HL-60/S4 treated with retinoic acid at 250 ng/mL for 4 days and 3 days (cell line): Measurements from ENCODE around the gene LRP11.
"Not testable (repeated sequence)": the region's sequence is repeated elsewhere in the genome, so short reads cannot be mapped to it uniquely, and the experiment has no call there.

Experiments used
- in situ Hi-C: fragments of 300-500 bp; cut with MboI; formaldehyde crosslinking; loops from 2 replicates; pipeline ENCODE4 v1.7.0; 2022; ENCODE audit warnings: low sequenced_read_pairs

Gene LRP11

DNA sequence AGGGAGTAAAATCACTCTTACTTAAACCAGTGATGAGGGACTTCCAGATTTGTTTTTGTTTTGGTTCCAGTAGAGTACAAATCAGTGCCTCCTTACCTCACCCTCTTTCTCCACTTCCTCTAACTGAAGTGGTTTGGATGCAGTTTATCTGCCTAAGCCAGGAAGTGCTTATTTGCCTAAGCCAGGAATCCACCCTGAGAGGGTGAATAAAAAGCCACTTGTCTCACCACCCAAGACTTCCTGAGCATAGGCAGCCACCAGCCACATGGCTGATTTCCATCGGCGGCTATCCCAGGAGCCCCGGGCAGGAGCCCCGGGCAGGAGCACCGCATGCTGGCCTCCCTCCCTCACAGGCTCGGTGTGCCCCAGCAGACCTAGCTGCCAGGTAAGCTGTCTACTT, 12.0 kb downstream of the LRP11 start:
- in situ Hi-C loops = no loop called here

DNA sequence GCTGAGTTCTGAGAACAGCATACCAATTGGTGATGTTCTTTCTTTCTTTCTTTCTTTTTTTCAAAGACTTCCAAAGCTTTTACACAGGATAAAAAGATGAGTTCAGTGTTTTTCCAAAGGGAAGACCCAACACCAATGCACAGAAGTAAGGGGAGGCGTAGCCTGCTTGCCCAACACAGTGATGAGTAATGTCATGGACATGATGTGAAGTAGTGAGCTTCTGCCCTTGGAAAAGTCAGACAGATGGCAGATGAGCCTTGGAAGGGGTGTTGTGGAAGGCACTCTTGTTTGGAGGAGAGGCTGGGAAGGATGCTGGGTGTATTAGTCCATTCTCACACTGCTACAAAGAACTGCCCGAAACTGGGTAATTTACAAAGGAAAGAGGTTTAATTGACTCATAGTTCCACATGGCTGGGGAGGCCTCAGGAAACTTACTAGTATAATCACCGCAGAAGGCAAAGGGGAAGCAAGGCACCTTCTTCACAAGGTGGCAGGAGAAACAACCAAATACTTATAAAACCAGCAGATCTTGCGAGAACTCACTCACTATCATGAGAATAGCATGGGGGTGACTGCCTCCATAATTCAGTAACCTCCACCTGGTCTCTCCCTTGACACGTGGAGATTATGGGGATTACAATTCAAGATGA, 12.6 kb downstream of the LRP11 start:
- in situ Hi-C loops = no loop called here

DNA sequence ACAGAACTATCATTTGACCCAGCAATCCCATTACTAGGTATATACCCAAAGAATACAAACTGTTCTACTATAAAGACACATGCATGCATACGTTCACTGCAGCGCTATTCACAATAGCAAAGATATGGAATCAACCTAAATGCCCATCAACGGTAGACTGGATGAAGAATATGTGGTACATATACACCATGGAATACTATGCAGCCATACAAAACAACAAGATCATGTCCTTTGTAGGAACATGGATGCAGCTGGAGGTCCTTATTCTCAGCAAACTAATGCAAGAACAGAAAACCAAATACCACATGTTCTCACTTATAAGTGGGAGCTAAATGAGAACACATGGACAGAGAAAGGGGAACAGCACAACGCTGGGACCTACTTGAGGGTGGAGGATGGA, 15.8 kb downstream of the LRP11 start:
- in situ Hi-C loops = not testable (repeated sequence)

DNA sequence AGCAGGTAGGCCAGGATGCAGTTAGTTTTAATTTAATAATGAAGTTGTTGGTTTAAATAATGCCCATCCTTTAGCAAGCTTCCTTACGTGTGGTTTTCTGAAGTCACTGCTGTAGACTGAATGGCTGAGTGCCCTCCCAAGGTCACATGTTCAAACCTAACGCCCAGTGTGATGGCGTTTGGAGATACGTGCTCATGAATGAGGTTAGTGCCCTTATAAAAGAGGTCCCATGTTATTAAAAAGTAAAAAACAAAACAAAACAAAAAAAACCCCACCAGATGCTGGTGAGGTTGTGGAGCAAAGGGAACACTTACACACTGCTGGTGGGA, 16.3 kb downstream of the LRP11 start:
- in situ Hi-C loops = no loop called here

DNA sequence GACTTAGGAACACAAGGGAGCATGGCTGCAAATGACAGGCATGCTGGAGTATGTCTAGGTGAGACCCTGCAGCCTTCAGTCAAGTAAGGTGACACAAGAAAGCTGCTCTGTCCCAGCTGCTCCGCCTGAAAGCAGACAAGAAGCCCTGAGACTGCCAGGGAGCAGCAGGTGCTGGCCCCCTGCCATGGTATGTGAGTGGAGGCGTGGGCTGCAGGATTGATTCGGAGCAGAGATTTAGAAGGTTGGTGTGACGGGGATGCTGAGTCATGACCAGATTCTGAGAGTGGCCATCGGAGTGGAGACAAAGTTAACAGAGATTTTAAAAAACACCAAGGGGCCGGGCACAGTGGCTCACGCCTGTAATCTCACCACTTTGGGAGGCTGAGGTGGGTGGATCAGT, 17.8 kb downstream of the LRP11 start:
- in situ Hi-C loops = no loop called here

DNA sequence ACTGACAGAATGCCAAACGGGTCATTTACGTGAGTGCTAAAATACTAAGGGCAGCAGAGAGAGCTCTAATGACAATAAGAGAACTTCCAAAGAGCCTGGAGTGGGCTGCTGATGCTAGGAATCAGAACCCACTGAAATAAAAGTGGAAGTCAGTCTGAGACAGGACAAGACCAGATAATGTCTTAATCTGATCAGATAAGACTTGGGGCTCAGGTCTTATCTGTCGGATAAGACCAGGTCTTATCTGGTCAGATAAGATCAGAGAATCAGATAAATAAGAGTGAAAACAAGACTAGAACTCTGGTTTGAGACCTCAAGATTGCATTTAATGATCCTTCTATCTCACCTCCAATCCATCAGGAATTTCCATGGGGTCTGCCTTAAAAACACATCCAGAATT, 18.6 kb downstream of the LRP11 start:
- in situ Hi-C loops = no loop called here

DNA sequence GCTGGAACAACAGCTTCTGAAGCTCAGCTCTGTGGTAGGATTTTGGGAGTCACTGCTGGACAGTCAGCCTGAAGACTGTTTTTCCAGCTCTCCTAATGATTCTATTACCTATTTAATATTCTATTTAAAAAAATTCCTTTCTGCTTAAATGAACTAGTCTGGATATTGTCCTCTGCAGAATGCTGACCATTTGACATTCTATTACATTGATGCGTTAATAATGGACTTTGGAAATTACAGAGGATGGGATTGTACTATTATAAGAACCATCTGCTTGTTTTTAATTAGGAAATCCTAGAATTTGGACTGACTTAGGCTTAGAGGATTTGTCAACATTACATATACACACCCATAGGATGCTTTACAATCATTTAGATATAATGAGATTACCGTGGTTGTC, 19.7 kb downstream of the LRP11 start:
- in situ Hi-C loops = no loop called here

DNA sequence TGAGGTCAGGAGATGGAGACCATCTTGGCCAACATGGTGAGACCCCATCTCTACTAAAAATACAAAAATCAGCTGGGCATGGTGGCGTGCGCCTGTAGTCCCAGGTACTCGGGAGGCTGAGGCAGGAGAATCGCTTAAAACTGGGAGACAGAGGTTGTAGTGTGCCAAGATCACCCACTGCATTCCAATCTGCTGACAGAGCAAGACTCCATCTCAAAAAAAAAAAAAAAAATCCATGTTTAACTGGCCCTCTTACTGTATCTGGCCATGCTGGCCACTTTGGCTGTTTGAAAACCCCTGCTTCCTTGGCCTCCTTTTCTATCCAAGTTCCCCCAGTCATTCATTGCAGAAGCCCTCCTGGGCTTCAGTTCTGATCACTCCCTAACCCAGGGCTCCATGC, 20.1 kb downstream of the LRP11 start:
- in situ Hi-C loops = not testable (repeated sequence)

DNA sequence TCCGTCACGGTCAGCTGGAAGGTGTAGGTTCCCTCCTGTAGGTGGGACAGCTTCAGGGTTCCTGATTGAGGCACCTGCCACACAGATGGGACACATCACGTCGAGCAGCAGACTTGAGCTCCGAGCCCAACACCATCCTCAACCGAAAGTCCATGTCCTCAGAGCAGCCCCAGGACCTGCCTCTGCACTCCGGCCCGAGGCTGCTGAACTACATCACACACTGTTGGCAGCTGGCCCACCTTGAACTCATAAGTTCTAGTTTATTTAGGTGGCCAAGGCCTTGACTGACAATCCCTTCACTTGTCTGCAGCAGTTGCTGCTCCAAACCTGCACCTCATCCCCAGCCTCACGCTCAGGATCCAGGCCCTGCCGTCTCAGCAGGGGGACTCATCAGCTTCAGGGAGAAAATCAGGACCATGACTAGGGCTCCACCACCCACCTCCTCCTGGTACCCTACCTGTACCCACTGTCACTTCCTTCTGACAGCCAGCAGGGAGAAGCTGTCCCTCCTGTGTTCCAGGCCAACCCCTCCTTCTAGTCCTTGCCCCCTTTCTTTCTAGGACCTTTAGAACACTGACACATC, 21.0 kb downstream of the LRP11 start:
- in situ Hi-C loops = no loop called here

DNA sequence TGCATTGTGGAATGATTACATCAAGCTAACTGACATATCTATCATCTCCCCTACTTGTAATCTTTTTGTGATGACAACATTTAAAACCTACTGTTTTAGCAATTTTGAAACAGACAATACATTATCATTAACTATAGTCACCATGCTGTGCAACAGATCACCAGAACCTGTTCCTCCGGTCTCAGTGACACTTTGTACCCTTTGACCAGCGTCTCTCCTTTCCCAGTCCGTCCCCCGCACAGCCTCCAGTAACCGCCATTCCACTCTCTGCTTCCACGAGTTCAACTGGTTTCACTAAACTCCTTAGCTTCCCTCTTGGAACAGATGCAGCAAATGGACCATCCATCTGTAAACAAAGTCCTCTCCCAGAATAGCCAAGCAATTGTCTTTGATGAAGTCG, 21.8 kb downstream of the LRP11 start:
- in situ Hi-C loops = no loop called here

DNA sequence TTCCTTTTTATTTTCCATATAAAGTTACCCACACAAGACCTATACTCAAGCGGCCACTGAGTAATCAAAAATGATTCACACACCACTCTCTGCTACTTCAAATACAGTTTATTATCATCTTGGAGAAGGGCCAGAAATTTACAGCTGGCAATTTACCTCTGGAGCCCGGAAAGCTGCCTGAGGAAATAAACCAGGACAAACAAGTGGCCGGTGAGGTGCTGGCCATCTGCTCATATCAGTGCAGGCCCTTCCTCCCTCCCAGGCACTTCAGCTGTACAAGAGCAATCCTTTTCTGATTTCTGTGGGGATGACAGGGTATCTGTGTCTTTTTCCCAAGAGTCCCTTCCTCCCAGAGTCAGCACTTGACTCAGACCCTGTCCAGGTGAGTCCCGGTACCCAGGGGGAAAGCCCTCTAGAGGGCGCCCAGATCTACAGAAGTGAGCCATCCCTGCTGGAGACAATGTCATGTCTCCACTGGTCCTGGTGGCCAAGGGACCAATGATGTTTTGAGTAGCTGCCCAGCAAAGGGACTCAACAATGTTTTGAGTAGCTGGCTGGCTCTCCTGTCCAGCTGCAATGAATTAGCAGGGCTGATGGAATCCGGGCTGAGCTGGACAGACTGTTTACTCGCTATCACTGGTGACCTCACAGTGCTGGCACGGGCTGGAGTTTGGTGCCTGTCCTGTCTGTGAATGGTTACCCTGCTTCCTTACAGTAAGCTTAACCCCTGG, 23.6 kb downstream of the LRP11 start:
- in situ Hi-C loops = no loop called here

DNA sequence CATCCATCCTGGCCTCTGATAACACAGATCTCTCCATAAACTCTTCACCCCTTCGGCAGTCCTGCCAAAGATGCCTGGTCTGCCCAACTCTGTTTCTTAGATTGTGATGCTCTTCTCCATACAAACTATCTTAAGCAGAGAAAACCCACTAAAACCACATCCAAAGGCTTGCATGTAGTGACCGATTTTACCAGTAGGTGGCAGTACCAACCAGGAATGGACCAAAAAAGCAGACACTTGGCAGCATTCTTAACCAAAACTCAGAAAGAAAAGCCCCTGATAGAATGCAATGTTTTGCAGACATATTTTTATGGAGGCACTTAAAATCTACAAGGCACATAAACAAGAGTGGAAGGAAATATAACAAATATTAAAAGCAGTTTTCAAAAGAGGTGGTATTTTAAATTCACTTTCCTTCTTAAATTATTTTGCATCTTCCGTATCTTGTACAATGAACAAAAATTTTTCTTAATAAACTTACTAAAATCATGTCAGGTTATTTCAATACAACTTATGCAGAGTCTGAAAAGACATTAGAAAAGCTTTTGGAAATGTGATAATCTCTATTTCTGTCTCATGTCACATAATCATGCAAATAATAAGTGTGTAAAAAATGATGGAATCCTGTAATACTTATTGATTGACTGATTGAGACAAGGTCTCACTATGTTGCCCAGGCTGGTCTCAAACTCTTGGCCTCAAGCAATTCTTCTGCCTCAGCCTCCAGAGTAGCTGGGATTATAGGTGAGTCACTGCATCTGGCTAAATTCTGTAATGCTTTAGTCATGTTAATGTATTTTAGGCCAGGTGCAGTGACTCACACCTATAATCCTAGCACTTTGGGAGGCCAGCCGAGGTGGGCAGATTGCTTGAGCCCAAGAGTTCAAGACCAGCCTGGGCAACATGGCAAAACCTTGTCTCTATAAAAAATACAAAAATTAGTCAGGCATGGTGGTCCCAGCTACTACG, 29.4 kb downstream of the LRP11 start:
- in situ Hi-C loops = no loop called here

DNA sequence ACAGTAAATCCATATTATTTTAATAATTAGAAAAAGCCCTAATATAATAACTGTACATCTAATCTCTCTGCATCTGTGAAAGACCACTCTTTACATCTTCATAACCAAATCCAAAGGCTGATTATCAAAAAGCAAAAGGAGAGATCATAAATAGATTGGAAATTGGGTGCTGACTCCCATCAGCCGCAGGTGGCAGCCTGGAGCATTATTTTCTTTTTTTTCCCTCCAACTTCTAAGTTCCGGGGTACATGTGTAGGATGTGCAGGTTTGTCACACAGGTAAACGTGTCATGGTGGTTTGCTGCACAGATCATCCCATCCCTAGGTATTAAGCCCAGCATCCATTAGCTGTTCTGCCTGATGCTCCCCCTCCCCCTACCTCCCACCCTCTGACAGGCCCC, 30.5 kb downstream of the LRP11 start:
- in situ Hi-C loops = no loop called here

DNA sequence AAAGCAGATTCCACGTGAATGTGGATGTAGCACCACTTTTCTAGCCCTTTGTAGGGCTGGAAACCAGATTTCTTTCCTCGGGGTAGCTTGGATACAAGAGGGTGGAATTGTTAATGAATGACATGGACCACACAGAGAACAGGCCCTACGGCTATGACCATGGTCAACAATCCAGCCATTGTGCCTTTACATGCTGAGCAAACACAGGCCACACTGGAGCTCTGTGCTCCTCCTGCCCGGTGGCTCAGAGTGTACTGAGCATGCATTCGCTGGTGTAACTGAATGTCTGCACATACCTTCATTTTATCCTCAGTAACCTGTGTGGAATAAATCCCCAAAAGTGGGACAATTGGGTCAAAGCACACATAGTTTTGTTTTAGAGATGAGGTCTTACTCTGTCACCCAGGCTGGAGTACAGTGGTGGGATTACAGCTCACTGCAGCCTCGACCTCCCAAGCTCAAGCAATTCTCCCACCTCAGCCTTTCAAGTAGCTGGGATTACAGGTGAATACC, 32.8 kb downstream of the LRP11 start:
- in situ Hi-C loops = no loop called here

DNA sequence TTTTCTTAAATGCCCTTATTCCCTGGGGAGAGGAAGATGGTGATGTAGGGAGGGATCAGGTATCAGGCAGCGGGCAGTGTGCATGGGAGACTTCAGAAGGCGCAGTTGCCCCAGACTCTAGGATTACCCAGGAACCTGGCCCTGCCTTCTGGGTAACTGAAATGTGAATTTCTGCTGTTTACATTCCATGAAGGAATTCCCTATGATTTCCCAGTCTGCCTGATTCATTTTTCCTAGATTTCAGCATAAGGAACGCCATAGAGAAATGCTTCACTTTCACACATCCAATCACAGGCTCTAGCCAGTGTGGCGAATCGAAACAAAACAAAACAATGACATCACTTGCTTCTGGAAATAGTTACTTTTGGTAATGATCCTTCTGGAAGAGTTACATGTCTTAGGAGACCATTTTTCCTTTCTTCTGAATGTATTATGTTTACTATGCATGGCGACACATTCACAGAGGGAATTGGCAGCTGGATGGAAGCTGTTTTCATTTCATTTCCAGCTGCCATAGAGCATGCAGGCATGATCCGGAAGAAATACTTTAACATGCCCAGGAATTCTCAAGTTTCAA, 33.3 kb downstream of the LRP11 start:
- in situ Hi-C loops = no loop called here

DNA sequence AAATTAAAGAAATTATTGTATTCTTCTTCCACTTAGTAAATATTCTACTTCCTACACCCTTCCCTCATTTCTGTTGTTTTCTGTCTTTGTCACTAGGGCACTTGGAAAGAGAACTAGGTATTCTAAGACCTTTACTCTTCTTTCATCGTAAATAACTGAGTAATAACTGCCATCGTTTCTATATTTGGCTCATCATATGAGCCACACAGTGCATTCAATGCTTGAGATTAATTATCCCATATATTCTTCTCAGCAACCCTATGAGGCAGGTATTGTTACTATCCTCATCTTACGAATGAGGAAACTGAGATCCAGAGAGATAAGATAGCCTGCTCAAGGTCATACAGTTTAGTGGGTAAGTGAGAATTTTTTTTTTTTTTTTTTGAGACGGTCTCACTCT, 38.9 kb downstream of the LRP11 start:
- in situ Hi-C loops = no loop called here

DNA sequence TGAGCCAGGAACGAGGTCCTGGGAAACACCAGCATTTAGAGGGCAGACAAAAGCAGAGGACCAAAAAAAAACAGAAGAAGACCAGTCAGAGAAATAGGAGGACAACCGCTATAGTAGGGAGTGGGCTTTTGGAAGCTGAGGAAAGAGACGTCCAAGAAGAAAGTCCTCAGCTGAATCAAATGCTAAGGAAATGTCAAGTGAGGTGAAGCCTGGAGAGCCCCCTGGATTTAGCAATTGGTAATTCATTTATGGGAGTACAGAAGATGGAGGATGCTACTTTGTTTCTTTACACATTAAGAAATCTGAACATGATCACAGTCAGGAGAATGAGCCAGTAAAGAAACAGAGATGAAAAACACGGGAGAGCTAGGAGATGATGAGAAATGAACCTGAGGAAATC, 41.1 kb downstream of the LRP11 start:
- in situ Hi-C loops = no loop called here

DNA sequence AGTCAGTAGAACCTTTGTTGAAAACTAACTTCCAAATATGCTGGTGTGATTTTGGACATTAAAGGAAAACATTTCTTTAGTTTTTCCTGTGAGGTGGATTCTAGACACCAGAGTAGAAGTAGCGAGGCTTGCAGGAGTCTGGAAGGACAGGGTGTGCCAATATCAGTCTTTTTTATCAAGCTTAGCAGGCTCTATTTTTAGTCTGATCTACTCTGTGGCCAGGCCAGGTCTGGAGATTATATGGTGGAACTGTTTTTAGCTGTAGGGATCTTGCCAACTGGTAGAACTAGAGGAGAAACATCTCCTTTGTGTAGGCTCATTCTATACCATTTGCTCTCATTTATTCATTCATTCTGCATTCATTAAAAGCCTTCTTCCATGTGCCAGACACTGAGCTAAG, 42.7 kb downstream of the LRP11 start:
- in situ Hi-C loops = no loop called here

DNA sequence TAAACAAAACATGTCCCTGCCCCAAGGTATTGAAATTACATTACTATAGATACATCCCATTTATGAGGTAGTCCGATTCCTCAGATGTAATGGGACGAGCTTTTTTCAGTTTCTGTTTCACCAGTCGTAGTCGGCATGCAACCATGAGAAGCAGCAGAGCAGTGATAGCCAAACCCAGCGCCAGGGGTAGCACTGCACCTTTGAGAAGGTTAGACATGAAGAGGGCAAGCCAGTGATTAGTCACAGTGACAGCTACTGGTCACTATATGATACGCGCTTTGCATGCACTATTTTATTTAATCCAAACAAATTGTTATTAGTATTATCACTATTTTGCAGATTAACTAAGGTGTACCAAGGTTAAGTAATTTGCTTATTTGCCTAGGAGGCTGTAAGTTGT, 43.7 kb downstream of the LRP11 start:
- in situ Hi-C loops = no loop called here

DNA sequence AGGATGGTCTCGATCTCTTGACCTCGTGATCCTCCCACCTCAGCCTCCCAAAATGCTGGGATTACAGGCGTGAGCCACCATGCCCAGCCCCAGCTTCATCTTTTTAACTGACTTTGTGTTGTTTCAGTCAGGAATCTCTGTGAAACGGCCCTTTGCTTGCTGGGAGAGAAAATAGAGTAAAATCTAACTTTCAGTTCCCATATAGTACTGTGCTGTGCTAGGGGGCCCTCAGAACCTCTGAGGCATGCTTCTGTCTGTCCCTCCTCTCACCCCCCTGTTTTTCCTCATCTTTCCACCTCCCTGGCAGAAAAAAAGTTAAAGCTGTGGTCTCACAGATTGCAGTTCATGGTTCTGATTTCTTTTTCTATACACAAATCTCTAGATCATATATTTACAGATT, 48.4 kb downstream of the LRP11 start:
- in situ Hi-C loops = no loop called here

DNA sequence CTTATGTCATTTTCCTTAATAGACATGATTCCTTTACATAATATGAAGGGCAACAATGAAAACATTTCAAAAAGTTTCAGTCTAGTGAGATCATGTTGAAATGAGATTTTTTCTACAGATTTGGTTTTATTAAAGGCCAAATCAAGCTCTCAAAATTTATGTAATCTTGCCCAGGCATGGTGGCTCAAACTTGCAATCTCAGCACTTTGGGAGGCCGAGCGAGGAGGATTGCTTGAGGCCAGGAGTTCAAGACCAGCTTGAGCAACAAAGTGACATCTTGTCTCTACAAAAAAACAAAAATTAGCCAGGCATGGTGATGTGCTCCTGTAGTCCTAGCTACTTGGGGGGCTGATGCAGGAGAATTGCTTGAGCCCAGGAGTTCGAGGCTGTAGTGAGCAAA, 50.8 kb downstream of the LRP11 start:
- in situ Hi-C loops = no loop called here
